PC-3 (cell line): ENCODE data around the gene COL4A3.

Experiments
- CTCF ChIP-seq: fragments of 300-600 bp; sonication (generic); conservative IDR thresholded peaks from 2 replicates; pipeline ENCODE4 v1.5.1; 2017; ENCODE audit warnings: antibody characterized with exemption, low read depth, mild to moderate bottlenecking, low read length
- EZH2 ChIP-seq: fragments of 300-600 bp; sonication (generic); IDR thresholded peaks from one replicate; pipeline ENCODE4 v1.6.1; 2017; ENCODE audit warnings: antibody characterized with exemption, mild to moderate bottlenecking, low read length; ENCODE audit not compliant: unreplicated experiment
- EZH2phosphoT487 ChIP-seq: fragments of 300-600 bp; sonication (generic); IDR thresholded peaks from 2 replicates; pipeline ENCODE4 v1.6.1; 2018; ENCODE audit warnings: mild to moderate bottlenecking, antibody characterized with exemption, low read length, borderline replicate concordance

- no peak for TF ChIP-seq CTCF
- no peak for TF ChIP-seq EZH2
- TF ChIP-seq EZH2phosphoT487 = no peak
Observed at GRCh38 chr2:227325839-227326195, 161.4 kb downstream of the COL4A3 start.
